Psoas muscle (tissue), 8 donors: ENCODE results near the gene SF3A1. TPM values are rescaled to one million over a fixed set of nuclear protein-coding genes. Genes with fewer than 3 reads are reported as not detected.
"Not testable (repeated sequence)": the region's sequence is repeated elsewhere in the genome, so short reads cannot be mapped to it uniquely, and the experiment has no call there.

Experiments used
- ATAC-seq, 4 donors: fragments of 200-7000 bp; cut with Tn5 transposase; one replicate each; pipeline ENCODE4 v1.9.1; 2020; ENCODE audit warnings: moderate library complexity in 3 of 4, mild to moderate bottlenecking in 2 of 4
- DNase-seq, 2 donors: peaks; one replicate each; pipeline ENCODE4 v3.0.0-alpha.2; 2020
- H3K27ac ChIP-seq: fragments of 200-600 bp; one replicate; pipeline ENCODE4 v1.8.0; 2022
- H3K27me3 ChIP-seq, 3 donors: fragments of 200-600 bp in 1 of 3; one replicate each; pipeline versions ENCODE4 v1.6.1 to v1.8.0; 2013 to 2022; ENCODE audit warnings: low read length in 2 of 3, mild to moderate bottlenecking in 2 of 3, moderate library complexity in 1 of 3; ENCODE audit not compliant: insufficient read depth in 3 of 3
- H3K36me3 ChIP-seq, 2 donors: fragments of 200-600 bp in 1 of 2; one replicate each; pipeline versions ENCODE4 v1.6.1 to v1.8.0; 2013 to 2022; ENCODE audit warnings: low read depth in 1 of 2, mild to moderate bottlenecking in 1 of 2, moderate library complexity in 1 of 2; ENCODE audit not compliant: insufficient read depth in 1 of 2
- H3K4me1 ChIP-seq: fragments of 200-600 bp; one replicate; pipeline ENCODE4 v1.8.0; 2022
- H3K4me3 ChIP-seq: fragments of 200-600 bp; one replicate; pipeline ENCODE4 v1.8.0; 2022; ENCODE audit warnings: mild to moderate bottlenecking
- H3K9me3 ChIP-seq: fragments of 200-600 bp; one replicate; pipeline ENCODE4 v1.8.0; 2022
- CTCF ChIP-seq: fragments of 200-600 bp; IDR thresholded peaks from one replicate; pipeline ENCODE4 v1.8.0; 2022; ENCODE audit warnings: antibody characterized with exemption
- WGBS, 3 donors: extraction: QIAGEN DNeasy Blood & Tissue Kit; methylation state at CpG; one replicate each; pipeline versions ENCODE4 v1.1.6 to v1.1.7; 2013; 5-methylcytosine and 5-hydroxymethylcytosine counted together
- intact Hi-C, 2 donors: fragments of 100-400 bp; cut with DNase I; formaldehyde crosslinking; loops; one replicate each; pipeline versions ENCODE4 v1.11.0 to v1.14.2; 2022
- polyA plus RNA-seq, 3 donors: library from polyadenylated mRNA; stranded (reverse); fragments of 200-250 nt; gene quantifications; one replicate each; pipeline ENCODE4 v1.2.3, GENCODE V29; 2013
- total RNA-seq, 4 donors: library from RNA; stranded (reverse); fragmentation: NEBNext Ultra II Directional in 2 of 4; extraction: Animal tissue kit (Norgen Biotek cat#: 25700) in 2 of 4; gene quantifications; one replicate each; pipeline versions ENCODE4 v1.2.1 to v1.2.4, GENCODE V29; 2021 to 2023
- donor health status: healthy with polysubstance abuse.
- donor health status: DM: no; HTN: no; CAD: no; lungs with moderate emphysema.
- donor health status: Bipolar disorder and iron deficiency.
- donor health status: healthy.
- donor health status: DM: yes; HTN: yes; CAD: no.
- donor health status: DM: no; HTN: no; CAD: no.
- donor health status: DM: no; HTN: no; CAD: no.
- donor health status: DM: yes; HTN: yes; CAD: no.

The SF3A1 gene
- total and polyA plus RNA-seq, 7 donors: 21.6 to 146 (median 107) TPM

- no peak overlapping the region for H3K27ac ChIP-seq
- intact Hi-C loops: no loop called here
- H3K4me1 ChIP-seq: peaks cover 5% of the 10 kb centered on the region
- WGBS, 3 donors: 74 to 78% (median 75%) methylated on average over 5 of the region's 5 CpGs
- no peak overlapping the region for H3K4me3 ChIP-seq
- H3K9me3 ChIP-seq: no peaks in the 10 kb centered on the region
- DNase-seq (no peak), ATAC-seq (no peak)
- no peaks in the 10 kb centered on the region for H3K27me3 ChIP-seq
- no peak for TF ChIP-seq CTCF
- H3K36me3 ChIP-seq: peaks cover 25 to 100% of the 10 kb centered on the region in 2 donors
These were observed 9.3 kb downstream of the SF3A1 start for GRCh38 chr22:30347255-30347892.

GRCh38 chr22:30344447-30345200 lies 12.1 kb downstream of the SF3A1 start:
- H3K36me3 ChIP-seq: peaks cover 41 to 100% of the 10 kb centered on the region in 2 donors
- peaks cover 23% of the 10 kb centered on the region for H3K4me1 ChIP-seq
- H3K4me3 ChIP-seq: no peak overlapping the region
- H3K27me3 ChIP-seq: no peaks in the 10 kb centered on the region
- ATAC-seq (no peak), DNase-seq (no peak)
- no peak for TF ChIP-seq CTCF
- intact Hi-C loops: no loop called here
- WGBS, 3 donors: 93 to 96% (median 95%) methylated on average over 13 of the region's 13 CpGs
- no peak overlapping the region for H3K27ac ChIP-seq
- H3K9me3 ChIP-seq: no peaks in the 10 kb centered on the region

GRCh38 chr22:30340911-30341685 lies 15.6 kb downstream of the SF3A1 start:
- 31 to 37% (median 32%) methylated on average over 15 to 16 of the region's 16 CpGs for WGBS, 3 donors
- ATAC-seq (peak; percentile 82 to 91 (median 88)), DNase-seq (peak; percentile 64 to 90)
- no peak overlapping the region for H3K4me3 ChIP-seq
- intact Hi-C loops: no loop called here
- peaks cover 42 to 100% of the 10 kb centered on the region in 2 donors for H3K36me3 ChIP-seq
- H3K4me1 ChIP-seq: peaks cover 30% of the 10 kb centered on the region
- H3K27ac ChIP-seq: peak overlapping the region; percentile 58
- no peak for TF ChIP-seq CTCF
- H3K9me3 ChIP-seq: no peaks in the 10 kb centered on the region
- H3K27me3 ChIP-seq: no peaks in the 10 kb centered on the region

GRCh38 chr22:30338802-30339201 lies 17.9 kb downstream of the SF3A1 start:
- TF ChIP-seq CTCF: no peak
- peaks cover 42 to 100% of the 10 kb centered on the region in 2 donors for H3K36me3 ChIP-seq

GRCh38 chr22:30338341-30338740 lies 18.4 kb downstream of the SF3A1 start:
- Histone ChIP-seq H3K36me3 (peaks cover 42 to 100% of the 10 kb centered on the region in 2 donors), H3K4me1 (peaks cover 30% of the 10 kb centered on the region)
- ATAC-seq, H3K27me3 ChIP-seq, DNase-seq, intact Hi-C loops, H3K4me3 ChIP-seq, H3K27ac ChIP-seq, H3K9me3 ChIP-seq: not testable (repeated sequence)
- WGBS, 3 donors: 59 to 76% (median 64%) methylated on average over 9 of the region's 9 CpGs

More at GRCh38 chr22:30338802-30339201, 17.9 kb downstream of the SF3A1 start:
- intact Hi-C loops: no loop called here
- WGBS, 3 donors: 54 to 70% (median 59%) methylated on average over 7 of the region's 7 CpGs
- Histone ChIP-seq H3K4me3 (no peak overlapping the region), H3K27ac (no peak overlapping the region), H3K9me3 (no peaks in the 10 kb centered on the region), H3K27me3 (no peaks in the 10 kb centered on the region), H3K4me1 (peaks cover 30% of the 10 kb centered on the region)
- DNase-seq (no peak), ATAC-seq (no peak)
